Astrocyte (in vitro differentiated cells and primary cell): ENCODE measurements around the gene MED28. TPM values are rescaled to one million over a fixed set of nuclear protein-coding genes. Genes with fewer than 3 reads are reported as not detected.

Source experiments
- DNase-seq: peaks from one replicate; pipeline ENCODE4 v3.0.0-alpha.2; 2010; ENCODE audit warnings: low read depth
- FAIRE-seq: peaks from 2 replicates; lab custom pipeline; 2011; peaks lifted over from hg19 to GRCh38; lab: Jason Lieb, UNC
- H2AFZ ChIP-seq: 2 replicates; pipeline ENCODE4 v1.6.0; 2012; ENCODE audit warnings: low read depth, low read length, inconsistent platforms
- H3K27ac ChIP-seq: 2 replicates; pipeline ENCODE4 v1.5.1; 2011; ENCODE audit warnings: low read depth, low read length, inconsistent platforms
- H3K27me3 ChIP-seq: 2 replicates; pipeline ENCODE4 v1.6.0; 2011; ENCODE audit warnings: low read length, inconsistent platforms; ENCODE audit not compliant: insufficient read depth
- H3K36me3 ChIP-seq: 2 replicates; pipeline ENCODE4 v1.5.1; 2011; ENCODE audit warnings: low read length, inconsistent platforms; ENCODE audit not compliant: insufficient read depth
- H3K4me1 ChIP-seq: 2 replicates; pipeline ENCODE4 v1.5.1; 2011; ENCODE audit warnings: low read length, inconsistent platforms; ENCODE audit not compliant: insufficient read depth
- H3K4me2 ChIP-seq: 2 replicates; pipeline ENCODE4 v1.6.0; 2012; ENCODE audit warnings: low read length, inconsistent platforms
- H3K4me3 ChIP-seq: 2 replicates; pipeline ENCODE4 v1.5.1; 2011; ENCODE audit warnings: low read depth, mild to moderate bottlenecking, low read length, inconsistent platforms; ENCODE audit not compliant: insufficient read depth
- H3K79me2 ChIP-seq: 2 replicates; pipeline ENCODE4 v1.6.0; 2012; ENCODE audit warnings: mild to moderate bottlenecking, low read length, inconsistent platforms; ENCODE audit not compliant: insufficient read depth
- H3K9ac ChIP-seq: 2 replicates; pipeline ENCODE4 v1.6.0; 2012; ENCODE audit warnings: mild to moderate bottlenecking, low read length, inconsistent platforms
- H3K9me3 ChIP-seq: 2 replicates; pipeline ENCODE4 v1.5.1; 2012; ENCODE audit warnings: low read depth, mild to moderate bottlenecking, low read length, inconsistent platforms; ENCODE audit not compliant: insufficient read depth
- H4K20me1 ChIP-seq: 2 replicates; pipeline ENCODE4 v1.6.0; 2012; ENCODE audit warnings: low read length, inconsistent platforms; ENCODE audit not compliant: insufficient read depth
- H3K27ac Mint-ChIP-seq: one replicate; pipeline ENCODE4 v1.8.0; 2021; ENCODE audit warnings: mild to moderate bottlenecking, mixed read lengths; ENCODE audit not compliant: unreplicated experiment
- H3K27me3 Mint-ChIP-seq: one replicate; pipeline ENCODE4 v1.8.0; 2021; ENCODE audit warnings: low read depth, mixed read lengths; ENCODE audit not compliant: unreplicated experiment
- H3K36me3 Mint-ChIP-seq: one replicate; pipeline ENCODE4 v1.8.0; 2021; ENCODE audit warnings: low read depth, mixed read lengths; ENCODE audit not compliant: unreplicated experiment
- H3K4me1 Mint-ChIP-seq: one replicate; pipeline ENCODE4 v1.8.0; 2021; ENCODE audit warnings: low read depth, mixed read lengths; ENCODE audit not compliant: unreplicated experiment
- H3K4me3 Mint-ChIP-seq: one replicate; pipeline ENCODE4 v1.8.0; 2021; ENCODE audit warnings: mild to moderate bottlenecking, moderate library complexity, mixed read lengths; ENCODE audit not compliant: unreplicated experiment
- H3K9me3 Mint-ChIP-seq: one replicate; pipeline ENCODE4 v1.8.0; 2021; ENCODE audit warnings: mild to moderate bottlenecking, mixed read lengths; ENCODE audit not compliant: unreplicated experiment
- EZH2 ChIP-seq: IDR thresholded peaks from 2 replicates; pipeline ENCODE4 v1.6.1; 2012; ENCODE audit warnings: mild to moderate bottlenecking, low read length, inconsistent platforms; ENCODE audit not compliant: insufficient read depth
- total RNA-seq: library from RNA; stranded (reverse); gene quantifications from 2 replicates; pipeline ENCODE4 v1.2.1, GENCODE V29; 2021
- TF ChIP-seq, protein P1 (sequence below): IDR thresholded peaks from 2 replicates; pipeline ENCODE4 v1.5.1; 2011; ENCODE audit warnings: low read depth, mild to moderate bottlenecking, inconsistent platforms, low read length, moderate library complexity; ENCODE audit not compliant: insufficient read depth

The MED28 gene
- total RNA-seq, 1 donor from 2014 or later = 42.6 TPM

DNA sequence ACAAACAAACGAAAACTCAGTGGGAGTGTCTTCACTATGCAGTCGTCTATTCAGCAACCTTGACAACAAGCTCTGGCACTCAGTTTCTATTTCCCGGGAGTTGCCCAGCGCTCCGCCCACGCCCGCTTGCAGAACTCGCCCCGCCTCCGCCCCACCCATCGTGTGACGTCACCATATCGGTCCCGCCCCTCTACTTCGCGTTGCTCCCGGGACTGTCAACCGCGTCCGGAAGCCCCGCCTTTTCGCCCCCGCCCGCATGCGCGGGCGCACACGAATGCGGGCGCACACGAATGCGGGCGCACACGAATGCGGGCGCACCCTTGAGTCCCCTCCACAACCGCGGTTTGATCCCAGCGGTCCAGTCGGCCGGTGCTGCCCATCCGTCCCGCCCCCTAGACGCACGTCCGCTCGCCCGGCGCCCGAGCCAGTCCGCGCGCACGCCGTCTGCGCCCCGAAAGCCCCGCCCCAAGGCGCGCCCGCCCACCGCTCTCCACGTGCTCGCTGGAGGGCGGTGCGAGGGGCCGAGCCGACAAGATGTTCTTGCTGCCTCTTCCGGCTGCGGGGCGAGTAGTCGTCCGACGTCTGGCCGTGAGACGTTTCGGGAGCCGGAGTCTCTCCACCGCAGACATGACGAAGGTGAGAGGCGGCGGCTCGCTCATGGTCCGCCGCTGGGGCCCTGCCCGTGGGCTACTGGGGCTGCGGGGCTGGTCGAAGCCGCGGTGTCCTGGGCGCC is 37.3 kb upstream of the MED28 start, which contains the start of gene LAP3:
TSS of gene LAP3 (plus strand) at position 267 of the 733 bp plus-strand sequence. CDS start at position 535, 268 bp downstream.
- H3K27ac Mint-ChIP-seq = peak within 1 kb of the TSS; percentile 99
- peaks cover 9% of the 10 kb centered on the region for H3K36me3 Mint-ChIP-seq
- peaks cover 14% of the 10 kb centered on the region for H3K4me1 Mint-ChIP-seq
- peaks cover 24% of the 10 kb centered on the region for H4K20me1 ChIP-seq
- peaks cover 15% of the 10 kb centered on the region for H3K4me1 ChIP-seq
- H3K36me3 ChIP-seq = peaks cover 4% of the 10 kb centered on the region
- H3K4me2 ChIP-seq = peak within 1 kb of the TSS; percentile 96
- no peaks in the 10 kb centered on the region for H3K27me3 ChIP-seq
- H3K27ac ChIP-seq = peak within 1 kb of the TSS; percentile 79
- no peaks in the 10 kb centered on the region for H3K9me3 ChIP-seq
- H3K4me3 Mint-ChIP-seq = peak within 1 kb of the TSS; percentile 91
- peak within 1 kb of the TSS; percentile 91 for H3K4me3 ChIP-seq
- TF ChIP-seq EZH2 = no peak
- TF ChIP-seq, protein P1, sequence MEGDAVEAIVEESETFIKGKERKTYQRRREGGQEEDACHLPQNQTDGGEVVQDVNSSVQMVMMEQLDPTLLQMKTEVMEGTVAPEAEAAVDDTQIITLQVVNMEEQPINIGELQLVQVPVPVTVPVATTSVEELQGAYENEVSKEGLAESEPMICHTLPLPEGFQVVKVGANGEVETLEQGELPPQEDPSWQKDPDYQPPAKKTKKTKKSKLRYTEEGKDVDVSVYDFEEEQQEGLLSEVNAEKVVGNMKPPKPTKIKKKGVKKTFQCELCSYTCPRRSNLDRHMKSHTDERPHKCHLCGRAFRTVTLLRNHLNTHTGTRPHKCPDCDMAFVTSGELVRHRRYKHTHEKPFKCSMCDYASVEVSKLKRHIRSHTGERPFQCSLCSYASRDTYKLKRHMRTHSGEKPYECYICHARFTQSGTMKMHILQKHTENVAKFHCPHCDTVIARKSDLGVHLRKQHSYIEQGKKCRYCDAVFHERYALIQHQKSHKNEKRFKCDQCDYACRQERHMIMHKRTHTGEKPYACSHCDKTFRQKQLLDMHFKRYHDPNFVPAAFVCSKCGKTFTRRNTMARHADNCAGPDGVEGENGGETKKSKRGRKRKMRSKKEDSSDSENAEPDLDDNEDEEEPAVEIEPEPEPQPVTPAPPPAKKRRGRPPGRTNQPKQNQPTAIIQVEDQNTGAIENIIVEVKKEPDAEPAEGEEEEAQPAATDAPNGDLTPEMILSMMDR = no peak
- H3K9ac ChIP-seq = peak within 1 kb of the TSS; percentile 90
- DNase-seq (peak; percentile 90), FAIRE-seq (peak; percentile 75)
- peaks cover 19% of the 10 kb centered on the region for H3K79me2 ChIP-seq
- H2AFZ ChIP-seq = peak within 1 kb of the TSS; percentile 79
- no peaks in the 10 kb centered on the region for H3K9me3 Mint-ChIP-seq
- H3K27me3 Mint-ChIP-seq = no peaks in the 10 kb centered on the region

DNA sequence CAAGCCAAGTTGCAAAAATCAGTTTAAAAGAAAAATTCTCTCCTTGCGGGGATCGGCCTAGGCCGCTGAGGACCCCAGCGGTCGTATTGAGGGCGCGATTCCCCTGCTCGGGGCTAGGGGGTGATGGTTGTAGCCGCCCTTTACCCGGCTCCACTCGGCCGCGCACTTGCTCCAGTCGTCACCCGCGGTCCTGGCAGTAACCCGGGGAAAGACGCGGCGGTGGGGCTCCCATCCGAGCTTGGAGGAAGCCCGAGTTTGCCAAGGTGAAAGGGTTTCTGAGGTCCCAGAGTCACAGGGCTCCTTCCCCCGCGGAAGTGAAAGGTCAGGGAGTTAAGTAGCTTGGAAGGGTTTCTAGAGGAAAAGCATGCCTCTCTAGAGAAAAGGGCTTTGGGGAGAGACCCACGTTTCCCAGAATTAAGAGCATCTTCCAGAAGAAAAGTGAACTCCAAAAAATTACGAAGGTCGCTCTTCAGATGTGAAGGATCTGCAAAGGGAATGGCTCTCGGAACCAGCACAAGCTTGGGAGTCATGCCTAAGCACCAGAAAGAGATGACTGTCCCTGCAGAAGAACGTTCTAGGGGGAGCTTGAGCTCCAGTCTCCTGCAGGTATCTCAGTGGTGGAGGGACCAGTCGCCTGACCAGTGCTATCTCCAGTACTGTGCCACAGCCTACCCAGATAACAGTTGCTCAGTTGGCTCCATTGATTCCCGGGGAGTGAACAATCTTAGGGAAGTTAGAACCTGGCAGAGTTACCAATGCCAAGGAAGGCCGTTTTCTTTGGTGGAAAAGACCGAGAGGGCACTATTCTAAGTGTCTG is 36.6 kb upstream of the MED28 start:
- H3K27ac ChIP-seq = peak overlapping the region; percentile 79
- H3K9ac ChIP-seq = peak overlapping the region; percentile 90
- DNase-seq = peak; percentile 2
- peaks cover 14% of the 10 kb centered on the region for H3K4me1 Mint-ChIP-seq
- peaks cover 15% of the 10 kb centered on the region for H3K4me1 ChIP-seq
- peaks cover 10% of the 10 kb centered on the region for H3K36me3 ChIP-seq
- TF ChIP-seq EZH2 = no peak
- TF ChIP-seq, protein P1 = no peak
- H3K4me2 ChIP-seq = peak overlapping the region; percentile 96
- no peaks in the 10 kb centered on the region for H3K27me3 Mint-ChIP-seq
- no peaks in the 10 kb centered on the region for H3K9me3 ChIP-seq
- H4K20me1 ChIP-seq = peaks cover 24% of the 10 kb centered on the region
- H3K27ac Mint-ChIP-seq = peak overlapping the region; percentile 93
- no peaks in the 10 kb centered on the region for H3K9me3 Mint-ChIP-seq
- H3K4me3 Mint-ChIP-seq = peak overlapping the region; percentile 91
- peaks cover 19% of the 10 kb centered on the region for H3K79me2 ChIP-seq
- H3K36me3 Mint-ChIP-seq = peaks cover 9% of the 10 kb centered on the region
- peak overlapping the region; percentile 91 for H3K4me3 ChIP-seq
- peak overlapping the region; percentile 79 for H2AFZ ChIP-seq
- H3K27me3 ChIP-seq = no peaks in the 10 kb centered on the region
- FAIRE-seq = no peak
